SK-N-SH treated with all-trans-retinoic acid at 6 μM for 48 hours (cell line): Measurements from ENCODE around the gene SIRT2.

ENCODE experiments used
- ARNTL ChIP-seq: fragments of 450-650 bp; formaldehyde crosslinking; IDR thresholded peaks from 2 replicates; pipeline ENCODE4 v1.5.0; 2020; ENCODE audit warnings: low read depth, mild to moderate bottlenecking, moderate library complexity, borderline replicate concordance
- BACH2 ChIP-seq: fragments of 250-450 bp; sonication (Bioruptor Pico); IDR thresholded peaks from 2 replicates; pipeline ENCODE4 v1.9.0; 2021; ENCODE audit warnings: mild to moderate bottlenecking, borderline replicate concordance
- CREB5 ChIP-seq: fragments of 250-450 bp; sonication (Bioruptor Pico); IDR thresholded peaks from 2 replicates; pipeline ENCODE4 v1.5.1; 2020; ENCODE audit warnings: low read depth, mild to moderate bottlenecking, moderate library complexity
- TCF4 ChIP-seq: fragments of 250-450 bp; sonication (Bioruptor Pico); IDR thresholded peaks from 2 replicates; pipeline ENCODE4 v1.8.0; 2021; ENCODE audit warnings: mild to moderate bottlenecking, moderate library complexity, borderline replicate concordance
- ZFP30 ChIP-seq: fragments of 450-650 bp; formaldehyde crosslinking; IDR thresholded peaks from 2 replicates; pipeline ENCODE4 v1.5.0; 2022; ENCODE audit warnings: mild to moderate bottlenecking, moderate library complexity

GRCh38 chr19:38875656-38876395 is 23.6 kb downstream of the SIRT2 start:
- no peak for TF ChIP-seq ARNTL (CRISPR knock-in tag)
- TF ChIP-seq ZFP30, result no peak
- TF ChIP-seq BACH2 (CRISPR knock-in tag), result no peak
- no peak for TF ChIP-seq TCF4
- no peak for TF ChIP-seq CREB5 (CRISPR knock-in tag)
